Fibroblast of pulmonary artery (primary cell): ENCODE measurements around the gene FILIP1L.

Experiments used
- DNase-seq: peaks from one replicate; pipeline ENCODE4 v3.0.0-alpha.2; 2010; ENCODE audit warnings: low read depth
- H3K4me3 ChIP-seq: replicated peaks from 2 replicates; pipeline ENCODE4 v1.5.1; 2011; ENCODE audit warnings: low read depth, mild to moderate bottlenecking, control low read depth, low read length, moderate library complexity
- TF ChIP-seq, protein P1 (sequence below): IDR thresholded peaks from 2 replicates; pipeline ENCODE4 v1.5.1; 2011; ENCODE audit warnings: mild to moderate bottlenecking, control low read depth, low read length, inconsistent platforms; ENCODE audit errors: missing control alignments

FILIP1L gene

DNA sequence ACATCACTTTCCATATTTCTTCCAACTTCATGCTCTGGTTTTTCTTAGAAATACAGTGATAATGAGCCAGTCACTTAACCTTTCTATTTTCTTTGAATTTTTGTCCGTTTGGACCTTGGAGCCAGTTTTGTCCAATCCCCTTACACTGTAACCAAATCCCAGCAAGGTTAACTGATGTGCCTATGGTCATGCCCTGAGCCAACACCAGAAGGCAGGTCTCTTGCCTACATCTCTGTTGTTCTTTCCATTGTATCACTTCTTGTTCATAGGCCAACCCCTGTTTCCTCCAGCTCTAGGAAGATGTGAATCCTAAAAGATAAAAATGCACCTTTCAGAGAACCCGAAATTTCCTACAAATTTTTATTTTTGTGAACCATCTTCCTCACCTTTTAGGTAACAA, 174.0 kb downstream of the FILIP1L start:
- DNase-seq: no peak
- no peak overlapping the region for H3K4me3 ChIP-seq
- TF ChIP-seq, protein P1, sequence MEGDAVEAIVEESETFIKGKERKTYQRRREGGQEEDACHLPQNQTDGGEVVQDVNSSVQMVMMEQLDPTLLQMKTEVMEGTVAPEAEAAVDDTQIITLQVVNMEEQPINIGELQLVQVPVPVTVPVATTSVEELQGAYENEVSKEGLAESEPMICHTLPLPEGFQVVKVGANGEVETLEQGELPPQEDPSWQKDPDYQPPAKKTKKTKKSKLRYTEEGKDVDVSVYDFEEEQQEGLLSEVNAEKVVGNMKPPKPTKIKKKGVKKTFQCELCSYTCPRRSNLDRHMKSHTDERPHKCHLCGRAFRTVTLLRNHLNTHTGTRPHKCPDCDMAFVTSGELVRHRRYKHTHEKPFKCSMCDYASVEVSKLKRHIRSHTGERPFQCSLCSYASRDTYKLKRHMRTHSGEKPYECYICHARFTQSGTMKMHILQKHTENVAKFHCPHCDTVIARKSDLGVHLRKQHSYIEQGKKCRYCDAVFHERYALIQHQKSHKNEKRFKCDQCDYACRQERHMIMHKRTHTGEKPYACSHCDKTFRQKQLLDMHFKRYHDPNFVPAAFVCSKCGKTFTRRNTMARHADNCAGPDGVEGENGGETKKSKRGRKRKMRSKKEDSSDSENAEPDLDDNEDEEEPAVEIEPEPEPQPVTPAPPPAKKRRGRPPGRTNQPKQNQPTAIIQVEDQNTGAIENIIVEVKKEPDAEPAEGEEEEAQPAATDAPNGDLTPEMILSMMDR: no peak

DNA sequence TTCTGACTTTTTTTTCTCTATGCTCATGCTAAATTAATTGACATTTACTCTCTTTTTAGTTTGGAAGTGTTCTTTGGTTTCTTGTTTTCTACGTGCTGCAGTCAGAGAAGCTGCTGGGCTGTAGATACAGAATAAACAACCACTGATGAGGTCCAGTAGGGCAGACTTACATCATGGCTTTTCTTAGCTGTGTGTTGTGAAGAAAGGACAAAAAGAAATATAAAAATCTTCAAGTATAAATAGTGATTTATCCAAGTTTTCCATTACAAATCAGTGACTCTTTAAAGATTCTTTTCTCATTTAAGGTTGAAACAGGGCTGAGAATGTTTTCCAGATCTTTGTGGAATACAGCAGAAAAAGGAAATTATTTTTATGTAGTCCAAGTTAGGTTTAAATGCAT, 174.4 kb downstream of the FILIP1L start:
- TF ChIP-seq, protein P1: no peak

DNA sequence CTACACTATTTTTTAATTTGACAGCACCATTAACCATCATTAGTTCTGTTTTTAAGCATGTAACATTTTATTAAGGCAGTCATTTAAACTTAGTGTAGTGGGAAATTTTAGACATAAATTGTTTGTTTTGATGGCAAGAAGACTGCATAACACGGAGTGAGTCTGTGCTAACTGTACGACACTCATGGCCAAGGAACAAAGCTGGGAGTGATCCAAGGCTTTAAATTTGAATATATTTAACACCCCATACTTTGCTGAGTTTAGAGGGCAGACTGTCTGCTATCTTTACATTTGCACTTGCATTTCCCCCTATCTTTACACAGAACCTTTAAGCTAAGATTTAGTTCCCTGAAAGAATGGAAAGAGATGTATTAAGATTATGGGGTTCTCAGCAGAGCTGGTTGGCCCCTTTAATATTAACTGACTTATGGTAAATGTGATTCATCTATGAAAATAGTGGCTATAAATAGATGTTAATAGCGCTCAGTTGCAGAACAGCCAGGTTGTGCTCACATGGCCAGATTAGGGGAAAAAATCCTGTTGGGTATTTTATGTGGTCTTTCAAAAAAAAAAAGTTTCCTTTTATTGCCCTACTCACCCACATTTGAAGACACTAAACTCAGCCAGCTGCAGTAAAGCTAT, 175.9 kb downstream of the FILIP1L start:
- peak; percentile 53 for DNase-seq
- TF ChIP-seq, protein P1: no peak
- H3K4me3 ChIP-seq: no peak overlapping the region

More for the DNA sequence above, 174.4 kb downstream of the FILIP1L start:
- no peak for DNase-seq
- no peak overlapping the region for H3K4me3 ChIP-seq

DNA sequence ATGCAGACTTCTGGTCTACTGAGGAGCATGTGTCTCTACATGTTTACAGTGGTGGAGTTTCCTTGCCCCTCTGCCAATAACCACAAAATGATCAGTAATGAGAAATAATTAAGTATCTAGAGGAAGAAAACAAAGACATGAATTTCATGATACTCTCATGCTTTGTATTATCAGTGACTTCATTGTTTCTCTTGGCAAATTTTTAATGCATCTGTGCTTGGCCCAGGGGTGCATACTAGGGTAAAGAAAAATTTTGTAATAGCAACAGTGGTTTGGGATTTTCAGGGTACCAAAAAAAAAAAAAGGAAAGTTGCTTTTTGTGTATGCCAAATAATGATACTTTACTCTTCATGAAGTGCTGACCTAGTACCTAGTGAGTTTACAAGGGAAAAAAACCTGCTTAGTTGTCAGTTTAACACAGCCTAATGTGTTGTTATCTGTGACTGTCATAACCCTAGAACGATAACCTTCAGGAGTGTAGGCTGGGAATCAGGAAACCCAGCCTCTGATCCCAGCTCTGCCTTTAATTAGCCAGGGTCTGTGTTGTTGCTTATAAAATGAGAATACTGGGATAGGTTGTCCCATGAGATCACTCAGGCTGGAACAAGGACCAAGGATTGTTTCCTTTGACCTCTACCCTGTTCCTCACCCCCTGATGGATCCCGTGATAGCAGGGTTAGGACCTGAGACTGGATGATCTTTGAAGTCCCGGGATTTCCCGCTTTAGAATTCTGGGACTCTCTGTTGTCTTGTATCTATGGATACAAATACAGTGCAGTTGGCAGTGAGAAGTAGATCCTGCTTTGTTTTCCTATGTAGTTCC, 179.1 kb downstream of the FILIP1L start:
- TF ChIP-seq, protein P1: no peak
- peak; percentile 69 for DNase-seq
- no peak overlapping the region for H3K4me3 ChIP-seq

DNA sequence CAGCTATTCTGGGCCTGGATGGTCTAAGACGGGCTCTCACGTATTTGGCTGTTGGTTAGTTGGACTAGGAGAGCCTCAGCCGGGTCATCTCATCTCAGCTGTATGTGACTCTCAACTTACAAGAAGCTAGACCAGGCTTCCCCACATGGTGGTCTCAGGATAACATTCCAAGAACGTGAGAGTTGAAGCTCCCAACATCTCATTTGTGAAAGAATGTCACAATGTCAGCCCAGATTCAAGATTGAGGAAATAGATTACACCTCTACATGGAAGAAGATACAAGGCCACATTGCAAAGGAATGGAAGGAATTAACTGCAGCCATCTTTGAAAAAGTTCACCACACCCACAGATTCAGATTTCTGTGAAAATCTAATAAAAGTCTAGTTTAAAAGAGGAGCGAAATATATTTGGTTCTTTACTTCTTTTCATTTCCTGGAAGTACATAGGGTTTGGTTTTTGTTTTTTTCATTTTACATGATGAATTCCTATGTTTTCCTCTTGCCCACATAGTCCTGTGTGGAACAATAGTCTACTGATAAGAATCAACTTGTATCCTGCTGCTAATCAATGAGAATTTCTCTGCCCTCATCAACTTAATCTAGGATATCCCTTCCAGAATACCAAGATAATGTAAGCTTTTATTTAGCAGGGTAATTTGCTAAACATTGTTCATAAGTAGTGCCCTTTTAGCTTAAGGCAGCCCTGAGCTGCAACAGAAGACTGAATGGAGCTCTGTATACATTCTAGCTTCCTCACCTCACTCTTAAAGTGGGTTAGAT, 180.1 kb downstream of the FILIP1L start:
- no peak for DNase-seq
- no peak overlapping the region for H3K4me3 ChIP-seq
- TF ChIP-seq, protein P1: no peak

DNA sequence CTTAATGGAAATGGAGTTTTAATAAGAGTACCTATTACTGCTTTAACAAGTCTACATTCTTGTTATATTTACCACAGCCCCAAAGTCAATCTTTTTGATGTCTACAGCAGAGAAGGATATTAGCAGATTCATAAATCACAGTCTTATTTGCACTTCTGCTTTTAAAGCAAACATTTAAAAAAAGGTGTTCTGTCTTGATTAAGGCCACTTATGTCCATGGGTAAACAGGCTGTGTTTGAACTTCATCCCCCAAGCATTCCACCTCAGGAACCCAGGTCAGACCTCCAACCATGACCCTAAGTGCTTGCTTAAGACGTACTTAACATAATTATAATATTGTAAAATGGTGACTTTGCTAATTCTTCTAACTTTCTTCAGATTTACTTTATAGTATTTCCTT, 183.2 kb downstream of the FILIP1L start:
- TF ChIP-seq, protein P1: no peak
- H3K4me3 ChIP-seq: no peak overlapping the region
- no peak for DNase-seq
